SK-N-SH treated with all-trans-retinoic acid at 6 μM for 48 hours (cell line): ENCODE results near the gene CFAP61.

Source experiments
- CSDC2 ChIP-seq: fragments of 250-450 bp; sonication (Bioruptor Pico); IDR thresholded peaks from 2 replicates; pipeline ENCODE4 v1.5.0; 2020; ENCODE audit warnings: mild to moderate bottlenecking, moderate library complexity
- RARB ChIP-seq: fragments of 250-450 bp; sonication (Bioruptor Pico); IDR thresholded peaks from 2 replicates; pipeline ENCODE4 v1.8.0; 2021; ENCODE audit warnings: mild to moderate bottlenecking, moderate library complexity
- TCF4 ChIP-seq: fragments of 250-450 bp; sonication (Bioruptor Pico); IDR thresholded peaks from 2 replicates; pipeline ENCODE4 v1.8.0; 2021; ENCODE audit warnings: mild to moderate bottlenecking, moderate library complexity, borderline replicate concordance
- ZFP30 ChIP-seq: fragments of 450-650 bp; formaldehyde crosslinking; IDR thresholded peaks from 2 replicates; pipeline ENCODE4 v1.5.0; 2022; ENCODE audit warnings: mild to moderate bottlenecking, moderate library complexity
- ZNF70 ChIP-seq: fragments of 450-650 bp; formaldehyde crosslinking; IDR thresholded peaks from 2 replicates; pipeline ENCODE4 v1.5.0; 2020; ENCODE audit warnings: mild to moderate bottlenecking, moderate library complexity
- TF ChIP-seq, protein P1 (sequence below): fragments of 250-450 bp; sonication (Bioruptor Pico); IDR thresholded peaks from 2 replicates; pipeline ENCODE4 v1.8.0; 2020; ENCODE audit warnings: mild to moderate bottlenecking, moderate library complexity, borderline replicate concordance

DNA sequence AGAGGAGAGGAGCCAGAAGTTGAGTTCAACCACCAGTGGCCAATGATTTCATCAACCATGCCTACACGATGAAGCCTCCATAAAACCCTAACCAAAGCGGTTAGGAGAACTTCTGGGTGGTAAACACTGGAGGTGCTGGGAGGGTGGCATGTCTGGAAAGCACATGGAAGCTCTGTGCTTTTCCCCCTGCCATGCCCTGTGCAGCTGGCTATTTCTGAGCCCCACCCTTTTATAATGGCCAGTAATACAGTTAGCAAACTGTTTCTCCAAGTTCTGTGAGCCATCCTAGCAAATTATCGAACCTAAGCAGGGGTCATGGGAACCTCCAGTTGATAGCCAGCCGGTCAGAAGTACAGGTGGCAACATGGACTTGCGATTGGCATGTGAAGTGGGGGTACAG is 167.8 kb downstream of the CFAP61 start:
- TF ChIP-seq, protein P1, sequence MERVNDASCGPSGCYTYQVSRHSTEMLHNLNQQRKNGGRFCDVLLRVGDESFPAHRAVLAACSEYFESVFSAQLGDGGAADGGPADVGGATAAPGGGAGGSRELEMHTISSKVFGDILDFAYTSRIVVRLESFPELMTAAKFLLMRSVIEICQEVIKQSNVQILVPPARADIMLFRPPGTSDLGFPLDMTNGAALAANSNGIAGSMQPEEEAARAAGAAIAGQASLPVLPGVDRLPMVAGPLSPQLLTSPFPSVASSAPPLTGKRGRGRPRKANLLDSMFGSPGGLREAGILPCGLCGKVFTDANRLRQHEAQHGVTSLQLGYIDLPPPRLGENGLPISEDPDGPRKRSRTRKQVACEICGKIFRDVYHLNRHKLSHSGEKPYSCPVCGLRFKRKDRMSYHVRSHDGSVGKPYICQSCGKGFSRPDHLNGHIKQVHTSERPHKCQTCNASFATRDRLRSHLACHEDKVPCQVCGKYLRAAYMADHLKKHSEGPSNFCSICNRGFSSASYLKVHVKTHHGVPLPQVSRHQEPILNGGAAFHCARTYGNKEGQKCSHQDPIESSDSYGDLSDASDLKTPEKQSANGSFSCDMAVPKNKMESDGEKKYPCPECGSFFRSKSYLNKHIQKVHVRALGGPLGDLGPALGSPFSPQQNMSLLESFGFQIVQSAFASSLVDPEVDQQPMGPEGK: no peak
- TF ChIP-seq ZNF70 (CRISPR knock-in tag) (no peak), ZFP30 (no peak), TCF4 (CRISPR knock-in tag) (no peak), RARB (CRISPR knock-in tag) (no peak), CSDC2 (CRISPR knock-in tag) (no peak)
